Esophagus (tissue), 2 donors: ENCODE measurements around the gene TNFRSF13B. TPM values are rescaled to one million over a fixed set of nuclear protein-coding genes. Genes with fewer than 3 reads are reported as not detected.

Experiments used
- H3K27ac ChIP-seq, 2 donors: one replicate each; pipeline ENCODE4 v1.5.1; 2013; ENCODE audit warnings: low read depth in 2 of 2, mild to moderate bottlenecking in 2 of 2, inconsistent platforms in 1 of 2, low read length in 1 of 2, moderate library complexity in 1 of 2
- H3K27me3 ChIP-seq, 2 donors: one replicate each; pipeline ENCODE4 v1.6.1; 2013; ENCODE audit warnings: low read length in 2 of 2, control low read depth in 1 of 2, mild to moderate bottlenecking in 1 of 2; ENCODE audit not compliant: insufficient read depth in 2 of 2, control insufficient read depth in 1 of 2
- H3K36me3 ChIP-seq, 2 donors: one replicate each; pipeline ENCODE4 v1.6.1; 2013; ENCODE audit warnings: low read length in 1 of 2; ENCODE audit not compliant: control insufficient read depth in 2 of 2, insufficient read depth in 2 of 2
- H3K4me1 ChIP-seq, 2 donors: one replicate each; pipeline ENCODE4 v1.6.1; 2013; ENCODE audit warnings: low read length in 1 of 2; ENCODE audit not compliant: control insufficient read depth in 2 of 2, insufficient read depth in 2 of 2
- H3K4me3 ChIP-seq, 2 donors: one replicate each; pipeline ENCODE4 v1.5.1; 2013; ENCODE audit warnings: low read length in 2 of 2, mild to moderate bottlenecking in 2 of 2, low read depth in 1 of 2, moderate library complexity in 1 of 2
- H3K9me3 ChIP-seq, 2 donors: one replicate each; pipeline ENCODE4 v1.6.1; 2013; ENCODE audit warnings: mild to moderate bottlenecking in 2 of 2, low read depth in 1 of 2, low read length in 1 of 2, moderate library complexity in 1 of 2; ENCODE audit not compliant: control insufficient read depth in 2 of 2, insufficient read depth in 1 of 2
- WGBS, 2 donors: extraction: QIAGEN DNeasy Blood & Tissue Kit; methylation state at CpG; one replicate each; pipeline ENCODE4 v1.1.7; 2013; 5-methylcytosine and 5-hydroxymethylcytosine counted together
- polyA plus RNA-seq, 2 donors: library from polyadenylated mRNA; stranded (reverse); fragments of 200-250 nt; gene quantifications; one replicate each; pipeline ENCODE4 v1.2.3, GENCODE V29; 2013
- donor health status: healthy with polysubstance abuse.
- donor health status: Bipolar disorder and iron deficiency.

The TNFRSF13B gene
- polyA plus RNA-seq, 2 donors = 0.14 to 0.29 TPM

- no peaks in the 10 kb centered on the region for H3K36me3 ChIP-seq
- H3K9me3 ChIP-seq = peaks cover 4 to 5% of the 10 kb centered on the region in 2 donors
- H3K4me3 ChIP-seq = no peak overlapping the region
- H3K27me3 ChIP-seq = no peaks in the 10 kb centered on the region
- WGBS, 2 donors = 77 to 87% methylated on average over 3 of the region's 3 CpGs
- H3K4me1 ChIP-seq = no peaks in the 10 kb centered on the region
- no peak overlapping the region for H3K27ac ChIP-seq
Measured at GRCh38 chr17:16947470-16947869, 24.4 kb downstream of the TNFRSF13B start.

GRCh38 chr17:16945663-16946218, 26.2 kb downstream of the TNFRSF13B start:
- no peak overlapping the region for H3K27ac ChIP-seq
- H3K4me1 ChIP-seq = no peaks in the 10 kb centered on the region
- 62 to 73% methylated on average over 10 of the region's 10 CpGs for WGBS, 2 donors
- H3K4me3 ChIP-seq = no peak overlapping the region
- H3K9me3 ChIP-seq = peaks cover 4% of the 10 kb centered on the region in 2 donors
- H3K36me3 ChIP-seq = no peaks in the 10 kb centered on the region
- H3K27me3 ChIP-seq = no peaks in the 10 kb centered on the region

- no peaks in the 10 kb centered on the region for H3K4me1 ChIP-seq
- peaks cover 4% of the 10 kb centered on the region in 2 donors for H3K9me3 ChIP-seq
- H3K4me3 ChIP-seq = no peak overlapping the region
- 80 to 88% methylated on average over 6 of the region's 6 CpGs for WGBS, 2 donors
- H3K27ac ChIP-seq = no peak overlapping the region
- no peaks in the 10 kb centered on the region for H3K36me3 ChIP-seq
- no peaks in the 10 kb centered on the region for H3K27me3 ChIP-seq
Measured at GRCh38 chr17:16945136-16945482, 26.8 kb downstream of the TNFRSF13B start.

GRCh38 chr17:16944334-16945135, 27.4 kb downstream of the TNFRSF13B start:
- H3K27me3 ChIP-seq = no peaks in the 10 kb centered on the region
- H3K4me1 ChIP-seq = no peaks in the 10 kb centered on the region
- H3K27ac ChIP-seq = no peak overlapping the region
- peaks cover 4% of the 10 kb centered on the region in 2 donors for H3K9me3 ChIP-seq
- 81 to 82% methylated on average over 14 of the region's 14 CpGs for WGBS, 2 donors
- H3K4me3 ChIP-seq = no peak overlapping the region
- H3K36me3 ChIP-seq = no peaks in the 10 kb centered on the region

- 75 to 82% methylated on average over 16 of the region's 16 CpGs for WGBS, 2 donors
- no peaks in the 10 kb centered on the region for H3K27me3 ChIP-seq
- H3K4me3 ChIP-seq = no peak overlapping the region
- H3K9me3 ChIP-seq = peaks cover 3 to 4% of the 10 kb centered on the region in 2 donors
- H3K4me1 ChIP-seq = no peaks in the 10 kb centered on the region
- no peak overlapping the region for H3K27ac ChIP-seq
- no peaks in the 10 kb centered on the region for H3K36me3 ChIP-seq
Measured at GRCh38 chr17:16943541-16944333, 28.2 kb downstream of the TNFRSF13B start.

GRCh38 chr17:16943032-16943352, 28.9 kb downstream of the TNFRSF13B start:
- Histone ChIP-seq H3K9me3 (peaks cover 0 to 2% of the 10 kb centered on the region in 2 donors), H3K36me3 (no peaks in the 10 kb centered on the region), H3K27ac (no peak overlapping the region), H3K4me1 (no peaks in the 10 kb centered on the region), H3K27me3 (no peaks in the 10 kb centered on the region), H3K4me3 (no peak overlapping the region)
- 85 to 87% methylated on average over 3 of the region's 3 CpGs for WGBS, 2 donors

- 90 to 92% methylated on average over 21 of the region's 21 CpGs for WGBS, 2 donors
- Histone ChIP-seq H3K9me3 (peaks cover 0 to 2% of the 10 kb centered on the region in 2 donors), H3K36me3 (no peaks in the 10 kb centered on the region), H3K27me3 (no peaks in the 10 kb centered on the region), H3K27ac (no peak overlapping the region), H3K4me1 (no peaks in the 10 kb centered on the region), H3K4me3 (no peak overlapping the region)
Measured at GRCh38 chr17:16942141-16943031, 29.5 kb downstream of the TNFRSF13B start.

GRCh38 chr17:16941072-16942036, 30.6 kb downstream of the TNFRSF13B start:
- H3K4me1 ChIP-seq = no peaks in the 10 kb centered on the region
- H3K9me3 ChIP-seq = peaks cover 0 to 2% of the 10 kb centered on the region in 2 donors
- H3K36me3 ChIP-seq = no peaks in the 10 kb centered on the region
- 83 to 88% methylated on average over 15 of the region's 15 CpGs for WGBS, 2 donors
- no peak overlapping the region for H3K27ac ChIP-seq
- H3K4me3 ChIP-seq = no peak overlapping the region
- no peaks in the 10 kb centered on the region for H3K27me3 ChIP-seq
